HG02938 (cell line): ENCODE results near the gene LIX1L.

Experiments
- ATAC-seq: cut with Tn5 transposase; IDR thresholded peaks from one replicate; pipeline ENCODE4 v1.9.1; 2021; ENCODE audit warnings: mild to moderate bottlenecking, moderate library complexity; ENCODE audit not compliant: unreplicated experiment

The LIX1L gene

DNA sequence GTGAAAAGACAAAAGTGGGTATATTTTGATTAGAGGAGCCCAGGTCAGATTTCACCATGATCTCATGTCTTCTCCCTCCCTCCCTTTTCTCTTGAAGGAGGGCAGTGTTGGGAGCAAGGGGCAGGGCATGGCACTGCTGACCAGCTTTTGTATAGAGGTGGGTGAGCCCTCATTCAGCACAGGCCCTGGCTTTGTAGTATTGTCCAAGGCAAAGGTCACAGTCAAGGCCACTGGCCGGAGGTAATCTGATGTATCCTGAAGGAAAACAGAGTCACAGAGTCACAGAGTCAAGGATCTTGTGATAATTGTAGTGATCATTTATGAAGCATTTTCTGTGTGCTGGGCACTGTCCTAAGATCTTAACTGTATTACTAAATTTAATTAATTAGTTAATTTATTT is 59.8 kb downstream of the LIX1L start:
- ATAC-seq: no peak

DNA sequence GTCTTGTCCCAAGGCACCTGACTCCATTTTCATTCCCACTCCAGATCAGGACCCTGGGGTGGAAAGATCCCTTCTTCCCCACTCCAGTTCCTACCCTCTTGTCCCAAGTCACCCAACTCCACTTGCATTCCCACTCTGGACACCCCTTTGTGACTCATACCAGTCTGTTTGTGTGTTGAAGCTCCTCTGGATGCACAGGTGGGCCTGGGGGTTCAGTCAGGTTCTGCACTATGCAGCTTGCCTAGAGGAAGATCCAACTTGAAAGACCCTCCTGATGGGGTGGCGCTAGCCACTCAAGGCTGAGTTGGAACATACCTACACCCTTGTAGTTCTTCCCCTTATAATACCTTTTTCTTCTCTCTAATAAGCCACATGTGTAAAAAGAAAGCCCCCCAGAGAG is 62.3 kb downstream of the LIX1L start:
- ATAC-seq: no peak

DNA sequence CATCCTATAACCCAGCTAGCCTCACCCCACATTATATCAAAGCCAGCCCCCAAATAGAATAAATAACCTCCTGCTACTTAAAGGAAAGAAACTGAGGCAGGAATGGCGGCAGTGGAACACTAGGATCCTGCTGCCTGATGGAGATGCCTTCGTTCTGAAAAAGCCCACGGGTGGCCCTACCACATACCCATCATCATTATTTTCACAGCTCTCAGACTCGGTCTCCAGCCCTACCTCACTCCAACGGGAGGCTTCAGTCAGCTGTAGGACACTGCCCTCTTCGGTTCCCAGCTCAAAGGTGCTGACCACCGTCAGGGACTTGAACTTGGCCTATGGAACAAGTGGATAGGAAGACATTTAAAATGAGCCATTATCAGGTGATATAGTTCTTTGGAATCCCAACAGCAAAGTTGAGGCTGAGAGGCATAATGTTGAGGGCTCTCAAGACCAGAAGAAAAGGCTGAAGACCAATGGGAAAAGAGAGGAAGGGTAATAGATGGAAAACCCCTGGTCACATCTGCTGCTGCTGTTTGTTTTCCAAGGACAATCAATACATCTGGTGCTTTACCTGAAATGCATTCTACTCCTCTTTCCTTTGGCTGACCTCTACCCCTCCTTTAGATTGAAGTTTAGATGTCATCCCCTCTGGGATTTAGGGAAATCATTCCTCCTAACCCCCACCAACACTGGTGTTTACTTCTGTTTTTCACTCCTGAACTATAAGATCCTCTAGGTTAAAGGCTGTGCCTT is 64.3 kb downstream of the LIX1L start:
- ATAC-seq: no peak

DNA sequence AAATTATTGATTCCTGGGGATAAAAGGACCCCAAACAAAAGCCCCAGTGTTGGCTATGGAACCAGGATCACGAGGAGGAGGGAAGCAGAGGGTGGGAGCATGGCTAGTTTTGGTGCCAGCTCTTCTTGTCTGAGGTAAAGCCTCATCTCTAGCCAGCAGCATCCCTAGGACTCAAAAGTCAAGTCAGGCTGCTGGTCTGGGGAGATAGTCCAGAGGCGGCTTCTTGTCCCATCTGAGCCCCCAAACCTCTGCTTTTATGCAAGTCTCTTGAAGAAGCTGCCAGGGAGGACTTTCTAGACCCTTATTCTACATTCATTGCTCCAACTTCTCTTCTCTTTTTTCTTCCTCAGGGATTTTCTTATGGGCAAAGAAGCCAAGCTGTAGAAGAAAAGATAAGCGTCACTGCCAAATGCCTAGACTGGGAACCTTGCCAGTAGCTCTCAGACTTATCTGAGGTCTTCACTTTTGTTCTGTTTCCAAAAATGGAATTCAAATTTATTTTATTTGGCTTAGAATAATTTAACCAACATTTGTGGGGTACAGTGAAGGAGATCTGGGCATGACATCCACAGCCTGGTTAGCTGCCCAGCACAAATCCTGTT is 65.2 kb downstream of the LIX1L start:
- no peak for ATAC-seq

DNA sequence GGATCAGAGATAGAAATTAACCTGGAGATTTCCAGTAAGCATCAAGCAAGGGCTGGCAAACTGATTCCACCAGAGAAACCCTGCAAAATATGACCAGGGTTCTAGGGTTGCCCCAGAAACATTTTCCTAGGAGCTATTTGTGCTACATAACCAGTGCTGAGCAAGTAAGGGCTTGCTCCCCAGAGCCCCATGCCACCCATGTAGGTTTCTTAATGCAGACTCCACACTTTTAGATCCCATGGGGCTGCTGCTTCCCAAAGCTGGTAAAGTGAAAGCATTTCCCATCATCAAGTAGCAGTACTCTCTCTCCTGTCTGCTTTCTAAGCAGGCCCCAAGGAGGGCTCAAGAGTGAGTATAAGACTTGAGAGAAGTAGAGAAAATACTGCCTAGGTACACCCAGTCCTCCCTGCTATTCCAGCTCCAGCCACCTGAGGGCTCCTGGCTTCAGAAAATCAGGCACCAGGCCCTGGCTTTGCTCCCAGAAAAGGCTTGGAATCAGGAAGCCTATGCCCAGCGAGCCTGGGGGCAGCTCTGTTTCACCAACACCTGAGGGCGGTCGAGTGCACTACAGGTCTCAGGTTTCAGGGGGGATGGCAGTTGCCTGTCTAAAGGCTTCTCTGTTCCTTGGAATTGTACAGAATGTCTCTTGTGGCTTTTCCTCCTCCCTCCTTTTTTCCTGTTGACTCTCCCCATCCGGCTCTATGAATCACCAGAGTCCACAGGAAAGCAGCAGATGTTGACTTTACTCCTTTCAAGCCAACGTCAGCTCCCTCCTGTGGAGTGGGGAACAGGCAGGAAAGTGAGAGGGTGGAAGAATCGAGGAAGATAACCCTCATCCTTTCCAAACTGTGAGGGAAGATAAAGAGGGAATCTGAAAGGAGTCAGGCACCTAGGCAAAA is 66.0 kb downstream of the LIX1L start:
- ATAC-seq: no peak

DNA sequence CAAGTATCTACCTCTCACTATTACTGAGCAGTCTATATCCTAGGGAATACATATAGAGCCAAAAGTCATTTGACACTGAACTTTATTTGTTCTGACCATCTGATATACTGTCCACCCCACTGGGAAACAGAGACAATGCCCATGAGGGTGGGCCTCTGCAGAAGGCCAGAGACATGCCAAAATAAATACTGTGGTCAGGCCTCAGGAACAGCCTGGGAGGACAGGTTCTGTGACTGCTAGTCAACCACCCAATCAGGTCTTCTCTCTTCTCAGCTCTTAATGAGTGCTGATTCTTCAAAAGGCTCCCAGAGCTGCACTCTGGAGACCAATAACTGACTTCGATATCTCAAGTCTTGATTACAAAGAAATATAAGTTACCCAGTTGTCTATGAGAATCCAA is 66.7 kb downstream of the LIX1L start:
- ATAC-seq: no peak

DNA sequence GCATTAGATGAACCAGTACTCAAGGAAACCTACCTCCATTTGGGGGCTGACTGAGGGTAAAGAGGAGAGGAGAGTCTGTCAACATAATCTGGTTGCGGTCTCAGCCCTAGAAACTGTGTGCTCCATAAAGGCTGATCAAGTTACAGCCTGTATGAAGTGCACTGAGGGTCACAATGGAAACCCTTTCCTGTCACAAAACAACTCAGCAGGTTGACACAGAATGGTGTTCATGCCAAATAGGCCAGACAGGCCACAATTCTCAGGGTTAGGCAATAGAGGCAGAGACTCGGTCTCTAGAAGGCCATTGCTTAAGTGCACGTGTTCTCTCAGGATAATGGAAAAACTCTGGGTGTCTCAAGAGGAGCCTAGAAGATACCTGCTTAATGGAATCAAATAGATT is 68.1 kb downstream of the LIX1L start:
- ATAC-seq: no peak

DNA sequence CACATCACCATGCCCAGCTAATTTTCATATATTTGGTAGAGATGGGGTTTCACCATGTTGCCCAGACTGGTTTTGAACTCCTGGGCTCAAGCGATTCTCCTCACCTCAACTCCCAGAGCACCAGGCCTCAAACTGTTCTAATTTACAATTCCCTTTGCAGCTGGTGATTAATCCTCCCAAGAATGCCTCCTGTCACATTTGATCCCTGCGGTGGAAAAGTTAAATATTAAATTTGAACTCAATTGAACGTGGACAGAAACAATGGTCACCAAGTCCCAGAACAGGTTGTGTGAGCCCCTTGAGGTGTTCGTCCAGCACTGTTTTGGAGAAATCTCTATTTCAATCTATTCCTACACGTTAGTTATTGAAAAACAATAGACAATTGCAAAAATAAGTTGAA is 70.2 kb downstream of the LIX1L start:
- no peak for ATAC-seq

DNA sequence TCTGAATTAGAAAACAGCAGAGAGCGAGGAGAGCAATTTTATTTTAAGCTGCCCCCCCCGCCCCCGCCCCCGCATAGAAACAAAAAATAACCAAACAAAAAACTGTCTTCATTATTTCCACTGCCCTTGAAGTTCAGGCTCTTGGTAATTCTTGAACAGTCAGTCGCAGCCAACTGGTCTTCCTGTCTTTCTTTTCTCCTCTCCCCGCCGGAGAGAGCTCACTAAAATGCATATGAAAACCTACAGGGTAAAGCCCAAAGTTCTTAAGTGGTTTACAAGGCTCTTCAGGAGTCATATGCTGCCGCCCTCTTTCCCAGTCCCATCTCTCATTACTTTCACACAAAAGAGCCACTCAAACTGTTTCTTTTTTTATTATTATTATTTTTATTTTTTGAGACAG is 71.0 kb downstream of the LIX1L start:
- no peak for ATAC-seq

DNA sequence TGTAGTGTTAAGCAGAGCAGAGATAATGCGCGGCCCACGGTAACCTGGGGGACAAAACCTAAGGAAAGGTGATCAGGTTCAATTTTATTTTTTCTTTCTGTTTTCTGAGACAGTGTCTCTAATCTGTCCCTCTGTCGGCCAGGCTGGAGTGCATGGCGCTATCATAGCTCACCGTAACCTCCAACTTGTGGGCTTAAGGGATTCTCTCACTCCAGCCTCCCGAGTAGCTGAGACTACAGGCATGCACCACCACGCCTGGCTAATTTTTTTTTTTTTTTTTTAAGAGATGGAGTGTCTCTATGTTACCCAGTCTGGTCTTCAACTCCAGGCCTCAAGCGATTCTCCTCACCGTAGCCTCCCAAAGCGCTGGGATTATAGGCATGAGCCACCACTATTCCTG is 71.4 kb downstream of the LIX1L start:
- no peak for ATAC-seq

DNA sequence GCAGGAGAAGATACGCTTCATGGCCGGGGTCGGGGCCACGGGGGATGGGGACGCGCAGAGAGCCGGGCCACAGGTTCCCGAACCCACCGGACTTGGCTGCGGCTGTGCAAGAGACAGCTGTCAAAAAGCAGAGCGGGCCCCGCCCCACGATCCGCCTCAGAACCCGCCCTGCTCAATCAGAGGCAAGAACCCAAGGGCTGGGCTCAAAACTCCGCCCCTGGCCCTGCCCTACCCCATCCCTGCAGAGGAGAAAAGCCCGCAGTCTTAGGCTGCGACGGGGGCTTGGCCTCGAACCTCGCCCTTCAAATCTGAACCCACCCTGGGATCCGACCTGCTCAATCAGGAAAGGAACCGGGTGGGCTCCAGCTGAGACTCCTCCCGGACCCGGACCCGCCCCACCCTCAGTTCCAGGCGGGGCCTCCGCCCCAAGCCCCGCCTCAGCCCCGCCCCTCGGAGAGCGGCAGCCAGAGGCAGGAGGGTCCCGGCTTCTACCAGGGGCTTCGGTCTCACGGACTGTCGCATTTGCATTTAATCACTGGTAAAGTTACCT is 72.0 kb downstream of the LIX1L start, which contains the start of gene ANKRD35:
Gene ANKRD35, minus strand, starts transcription at position 129 of the 550 bp plus-strand sequence. Its CDS starts 108 bp downstream, at position 21.
- peak; percentile 97 for ATAC-seq

DNA sequence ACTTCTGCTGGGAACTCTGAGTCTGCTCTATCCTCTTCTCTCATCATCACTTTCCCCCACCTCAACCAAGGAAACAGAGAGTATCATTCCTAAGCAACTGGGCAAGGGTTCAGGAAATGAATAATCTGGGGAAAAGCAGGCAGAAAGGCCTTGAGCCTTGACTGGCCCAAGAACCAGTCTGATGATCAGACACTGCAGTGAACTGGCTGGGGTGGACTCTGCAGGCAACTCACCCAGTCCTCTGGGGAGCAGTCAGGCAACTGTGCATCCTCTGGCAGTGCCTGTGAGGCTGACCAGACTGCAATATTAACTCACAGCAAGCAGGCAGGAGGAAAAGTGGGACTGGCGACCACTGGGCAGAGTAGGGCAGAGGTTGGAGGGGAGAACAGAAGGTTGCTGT is 73.1 kb downstream of the LIX1L start:
- no peak for ATAC-seq
